Erythroblast (primary cell): Measurements from ENCODE around the gene IRF2.

ENCODE experiments used
- GATA1 ChIP-seq: IDR thresholded peaks from 2 replicates; pipeline ENCODE4 v1.6.1; 2011; ENCODE audit warnings: low read depth, mild to moderate bottlenecking, control low read depth, low read length, moderate library complexity
- POLR2A ChIP-seq: IDR thresholded peaks from 2 replicates; pipeline ENCODE4 v1.6.1; 2011; ENCODE audit warnings: mild to moderate bottlenecking, low read length

DNA sequence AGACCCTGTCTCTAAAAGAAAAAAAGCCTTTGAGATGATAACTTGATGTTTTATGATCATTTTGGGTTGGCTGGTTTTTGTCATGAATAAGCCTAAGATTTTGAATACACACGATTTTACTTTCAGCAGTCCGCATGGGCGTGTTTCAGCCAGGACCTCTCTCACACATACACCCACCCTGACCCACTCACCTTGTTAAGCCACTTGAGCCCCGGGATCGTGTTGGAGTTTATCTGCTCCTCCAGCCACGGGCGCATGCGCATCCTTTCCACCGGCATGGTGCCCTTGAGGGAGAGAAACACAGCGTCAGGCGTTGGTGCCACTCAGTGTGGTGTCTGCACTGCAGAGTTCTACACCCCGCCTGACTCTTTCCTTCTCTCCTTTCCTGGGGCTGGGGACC is 45.6 kb downstream of the IRF2 start:
- TF ChIP-seq POLR2A (no peak), GATA1 (no peak)
